HepG2 (cell line): ENCODE data around the gene ADM5. TPM values are rescaled to one million over a fixed set of nuclear protein-coding genes. Genes with fewer than 3 reads are reported as not detected.

Experiments used
- ATAC-seq: fragments of 200-7000 bp; cut with Tn5 transposase; 3 replicates; pipeline ENCODE4 v1.9.1; 2020; ENCODE audit warnings: mild to moderate bottlenecking, moderate library complexity
- BruUV-seq: library from RNA; stranded (reverse); fragments of 400-500 nt; replicated peaks from 2 replicates; lab custom pipeline; 2021; lab: Mats Ljungman, UMichigan
- CTCF ChIA-PET: fragments of 300-600 bp; formaldehyde crosslinking; extraction: SDS; loops from one replicate; lab custom pipeline; 2021; ENCODE audit warnings: low total read pairs, inconsistent platforms, low intra/inter-chr PET ratio; lab: Yijun Ruan, JAX
- POLR2A ChIA-PET: fragments of 350-600 bp; sonication (Branson Sonifier 250); formaldehyde crosslinking; loops from one replicate; lab custom pipeline; 2020; ENCODE audit warnings: antibody characterized with exemption, inconsistent platforms; lab: Yijun Ruan, JAX
- DNase-seq: peaks from one replicate; pipeline ENCODE4 v3.0.0-alpha.2; 2015; ENCODE audit warnings: low spot score
- FAIRE-seq: peaks from 3 replicates; lab custom pipeline; 2011; peaks lifted over from hg19 to GRCh38; lab: Jason Lieb, UNC
- H2AFZ ChIP-seq: one replicate; pipeline ENCODE4 v1.6.1; 2011; ENCODE audit warnings: low read length, inconsistent platforms
- H3K27ac ChIP-seq: fragments of 300-600 bp; 3 replicates; pipeline ENCODE4 v1.8.0; 2011; ENCODE audit warnings: mixed run types, mild to moderate bottlenecking, mixed read lengths, low read length, inconsistent platforms; ENCODE audit not compliant: insufficient read depth; ENCODE audit errors: extremely low read length
- H3K27me3 ChIP-seq, 2 experiments: fragments of 200-600 bp in 1 of 2; 2 replicates in 1 of 2; 3 replicates in 1 of 2; pipeline versions ENCODE4 v1.6.0 to v1.8.0; 2011; ENCODE audit warnings: low read length in 2 of 2, mild to moderate bottlenecking in 2 of 2, moderate library complexity in 2 of 2, inconsistent platforms in 1 of 2; ENCODE audit not compliant: insufficient read depth in 2 of 2, control insufficient read depth in 1 of 2
- H3K36me3 ChIP-seq, 2 experiments: fragments of 200-600 bp in 1 of 2; replicated peaks in 1 of 2; 2 replicates in 1 of 2; 3 replicates in 1 of 2; pipeline versions ENCODE4 v1.5.1 to v1.8.0; 2011; ENCODE audit warnings: low read length in 2 of 2, inconsistent platforms in 1 of 2; ENCODE audit not compliant: insufficient read depth in 2 of 2, control insufficient read depth in 1 of 2
- H3K4me1 ChIP-seq: 2 replicates; pipeline ENCODE4 v1.5.1; 2012; ENCODE audit warnings: low read length, inconsistent platforms; ENCODE audit not compliant: insufficient read depth
- H3K4me2 ChIP-seq: 2 replicates; pipeline ENCODE4 v1.6.0; 2011; ENCODE audit warnings: low read depth, low read length, inconsistent platforms
- H3K4me3 ChIP-seq, 3 experiments: fragments of 200-600 bp in 1 of 3; sonication (generic), shearing (Covaris generic) in 1 of 3; replicated peaks in 1 of 3; 2 replicates each; pipeline ENCODE4 v1.5.1; 2011 to 2016; ENCODE audit warnings: low read length in 3 of 3, inconsistent platforms in 2 of 3, low read depth in 2 of 3, mild to moderate bottlenecking in 2 of 3, control low read depth in 1 of 3, mixed read lengths in 1 of 3; ENCODE audit not compliant: insufficient read depth in 1 of 3
- H3K79me2 ChIP-seq: one replicate; pipeline ENCODE4 v1.6.1; 2011; ENCODE audit warnings: low read length, inconsistent platforms; ENCODE audit not compliant: insufficient read depth
- H3K9ac ChIP-seq: 2 replicates; pipeline ENCODE4 v1.6.0; 2011; ENCODE audit warnings: mild to moderate bottlenecking, low read depth, low read length, inconsistent platforms; ENCODE audit not compliant: insufficient read depth
- H3K9me3 ChIP-seq: 2 replicates; pipeline ENCODE4 v1.5.1; 2012; ENCODE audit warnings: mild to moderate bottlenecking, low read length
- H4K20me1 ChIP-seq: 2 replicates; pipeline ENCODE4 v1.6.0; 2011; ENCODE audit warnings: inconsistent platforms, mild to moderate bottlenecking, low read length, moderate library complexity; ENCODE audit not compliant: insufficient read depth
- ATF7-NPFF ChIP-seq: sonication (generic); formaldehyde crosslinking; IDR thresholded peaks from 2 replicates; pipeline ENCODE4 v1.8.1; 2023; ENCODE audit warnings: mild to moderate bottlenecking, low read depth, missing genetic modification reagents, moderate library complexity
- ETV6 ChIP-seq: sonication (generic); formaldehyde crosslinking; conservative IDR thresholded peaks from 2 replicates; pipeline ENCODE4 v1.4.0; 2020; ENCODE audit warnings: missing genetic modification reagents
- GABPA ChIP-seq, 2 experiments: IDR thresholded peaks; 2 replicates each; pipeline ENCODE4 v1.6.1; 2011 to 2016; ENCODE audit warnings: low read depth in 2 of 2, low read length in 1 of 2, missing biosample characterization in 1 of 2, missing genetic modification characterization in 1 of 2
- GABPB1 ChIP-seq: IDR thresholded peaks from 2 replicates; pipeline ENCODE4 v1.6.1; 2016; ENCODE audit warnings: mild to moderate bottlenecking, missing genetic modification reagents, moderate library complexity, missing compliant biosample characterization
- HES4 ChIP-seq: sonication (generic); formaldehyde crosslinking; IDR thresholded peaks from 2 replicates; pipeline ENCODE4 v1.9.0; 2021; ENCODE audit warnings: mild to moderate bottlenecking, missing genetic modification reagents, borderline replicate concordance
- NFE2 ChIP-seq: sonication (generic); formaldehyde crosslinking; IDR thresholded peaks from 2 replicates; pipeline ENCODE4 v1.4.0; 2020; ENCODE audit warnings: missing genetic modification reagents
- NFYB ChIP-seq: sonication (generic); formaldehyde crosslinking; IDR thresholded peaks from 2 replicates; pipeline ENCODE4 v1.4.0; 2020; ENCODE audit warnings: missing genetic modification reagents
- NR2C2 ChIP-seq: sonication (generic); formaldehyde crosslinking; IDR thresholded peaks from 2 replicates; pipeline ENCODE4 v1.4.0; 2020; ENCODE audit warnings: missing genetic modification reagents, mild to moderate bottlenecking, moderate library complexity, borderline replicate concordance
- ZNF121 ChIP-seq: sonication (generic); formaldehyde crosslinking; IDR thresholded peaks from 2 replicates; pipeline ENCODE4 v1.5.0; 2020; ENCODE audit warnings: mild to moderate bottlenecking, missing genetic modification reagents
- ZNF124 ChIP-seq: sonication (generic); formaldehyde crosslinking; IDR thresholded peaks from 2 replicates; pipeline ENCODE4 v1.4.0; 2020; ENCODE audit warnings: missing genetic modification reagents
- ZNF264 ChIP-seq: sonication (generic); formaldehyde crosslinking; IDR thresholded peaks from 2 replicates; pipeline ENCODE4 v1.4.0; 2020; ENCODE audit warnings: missing genetic modification reagents
- ZNF552 ChIP-seq: sonication (generic); formaldehyde crosslinking; IDR thresholded peaks from 2 replicates; pipeline ENCODE4 v1.9.0; 2022; ENCODE audit warnings: missing genetic modification reagents, mild to moderate bottlenecking, borderline replicate concordance
- ZNF563 ChIP-seq: sonication (generic); formaldehyde crosslinking; IDR thresholded peaks from 2 replicates; pipeline ENCODE4 v1.8.0; 2022; ENCODE audit warnings: mild to moderate bottlenecking, moderate library complexity, missing genetic modification reagents
- ZNF747 ChIP-seq: sonication (generic); formaldehyde crosslinking; IDR thresholded peaks from 2 replicates; pipeline ENCODE4 v1.8.1; 2023; ENCODE audit warnings: missing genetic modification reagents, mild to moderate bottlenecking, borderline replicate concordance
- WGBS: methylation state at CpG from one replicate; pipeline ENCODE4 v1.1.6; 2017; ENCODE audit warnings: low lambda C conversion rate; 5-methylcytosine and 5-hydroxymethylcytosine counted together
- in situ Hi-C: cut with HindIII; loops from 2 replicates; pipeline ENCODE4 v1.10.0; 2017; ENCODE audit warnings: low pct_unique_long_range_greater_than_20kb; ENCODE audit not compliant: extremely low pct_ligation_motif_present
- intact Hi-C: fragments of 100-400 bp; cut with micrococcal nuclease; formaldehyde crosslinking; loops from one replicate; pipeline ENCODE4 v1.10.0; 2022; ENCODE audit not compliant: unreplicated experiment
- polyA plus RNA-seq, 8 experiments: library from polyadenylated mRNA; depleted of rRNA in 3 of 8; stranded (reverse) in 7 of 8; unstranded in 1 of 8; fragments of >200 nt; fragmentation: Illumina TruSeq in 4 of 8; extraction: Trizol in 4 of 8; gene quantifications; 2 replicates each; pipeline versions ENCODE4 v1.2.1 to v1.2.3, GENCODE V29; 2011 to 2016; ENCODE audit warnings: low read depth in 4 of 8, missing spikeins in 1 of 8, mixed read lengths in 1 of 8; ENCODE audit not compliant: insufficient read depth in 1 of 8
- total RNA-seq, 5 experiments: library from RNA; depleted of rRNA; stranded (reverse); fragments of >200 nt; fragmentation: Illumina TruSeq; extraction: Trizol; gene quantifications; 2 replicates each; pipeline ENCODE4 v1.2.3, GENCODE V29; 2016; ENCODE audit warnings: low read depth in 1 of 5
- TF ChIP-seq, protein P1 (sequence below): sonication (generic); formaldehyde crosslinking; IDR thresholded peaks from 2 replicates; pipeline ENCODE4 v1.8.0; 2022; ENCODE audit warnings: mild to moderate bottlenecking, missing genetic modification reagents; ENCODE audit not compliant: insufficient replicate concordance
- TF ChIP-seq, protein P2 (sequence below): sonication (generic); formaldehyde crosslinking; IDR thresholded peaks from 2 replicates; pipeline ENCODE4 v1.9.0; 2021; ENCODE audit warnings: missing genetic modification reagents, mild to moderate bottlenecking, borderline replicate concordance

Gene ADM5
- total and polyA plus RNA-seq, 2 of the 13 experiments (the other 11 are each of a cell fraction or from before 2014, with no cell fraction given): 2.7 to 4.1 TPM

DNA sequence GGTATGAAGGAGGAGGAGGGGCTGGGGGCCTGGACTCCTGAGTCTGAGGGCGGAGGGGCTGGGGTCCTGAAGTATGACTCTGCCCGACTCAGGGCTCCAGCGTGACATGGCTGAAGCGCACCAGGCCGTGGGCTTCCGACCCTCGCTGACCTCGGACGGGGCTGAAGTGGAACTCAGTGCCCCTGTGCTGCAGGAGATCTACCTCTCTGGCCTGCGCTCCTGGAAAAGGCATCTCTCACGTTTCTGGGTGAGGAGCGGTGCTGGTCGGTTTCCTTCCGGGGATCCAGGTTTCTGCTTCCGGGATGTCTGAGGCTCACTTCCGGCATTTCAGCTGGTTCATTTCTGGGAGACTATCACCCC is 2.7 kb downstream of the ADM5 start:
- CTCF ChIA-PET: no interaction called here
- H2AFZ ChIP-seq: no peak overlapping the region
- no peaks in the 10 kb centered on the region for H3K4me1 ChIP-seq
- in situ Hi-C loops (no loop called here), intact Hi-C loops (no loop called here)
- H3K27me3 ChIP-seq: no peaks in the 10 kb centered on the region
- H3K4me3 ChIP-seq: no peak overlapping the region
- no peaks in the 10 kb centered on the region for H3K79me2 ChIP-seq
- H3K36me3 ChIP-seq: peaks cover 4 to 10% of the 10 kb centered on the region in 2 experiments; a peak in 3 of 5 replicates
- ATAC-seq: peak; percentile 7
- peak; percentile 47; the same call in 1 of the 2 replicates for TF ChIP-seq NR2C2 (CRISPR knock-in tag)
- TF ChIP-seq HES4 (CRISPR knock-in tag): no peak
- peak; percentile 37; the same call in 1 of the 2 replicates for TF ChIP-seq GABPB1
- no peak for TF ChIP-seq NFE2 (CRISPR knock-in tag)
- no peak for TF ChIP-seq ZNF124 (CRISPR knock-in tag)
- peak; percentile 42 for TF ChIP-seq GABPA (IDR thresholded peaks at IDR 0.05; ENCODE audit: low read depth, low read length)
- TF ChIP-seq GABPA (CRISPR knock-in tag; IDR thresholded peaks at IDR 0.05; ENCODE audit: low read depth): peak; percentile 49; the same call in 1 of the 2 replicates
- no peak for DNase-seq
- H3K9ac ChIP-seq: no peak overlapping the region
- POLR2A ChIA-PET: no interaction called here
- H3K9me3 ChIP-seq: no peaks in the 10 kb centered on the region
- no TSS peak for BruUV-seq
- H3K4me2 ChIP-seq: no peak overlapping the region
- H4K20me1 ChIP-seq: no peaks in the 10 kb centered on the region
- H3K27ac ChIP-seq: no peak overlapping the region
- FAIRE-seq: no peak
- 74% methylated on average over 5 of the region's 16 CpGs for WGBS

DNA sequence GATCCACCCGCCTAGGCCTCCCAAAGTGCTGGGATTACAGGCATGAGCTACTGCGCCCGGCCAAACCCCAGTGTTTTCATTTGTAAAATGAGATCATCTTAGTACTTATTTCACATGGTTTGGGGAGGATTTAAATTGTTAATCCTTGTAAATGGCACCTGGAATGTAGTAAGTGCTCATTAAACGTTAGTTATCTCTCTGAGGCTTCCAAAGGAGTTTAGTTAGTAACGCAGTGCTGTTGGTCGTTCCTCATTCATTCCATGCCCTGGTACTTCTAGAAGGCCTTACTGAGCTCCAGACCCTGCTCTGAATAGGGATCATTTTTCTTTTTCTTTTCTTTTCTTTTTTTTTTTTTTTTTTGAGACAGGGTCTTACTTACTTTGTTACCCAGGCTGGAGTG is 6.7 kb downstream of the ADM5 start:
- no peak for ATAC-seq
- Histone ChIP-seq H3K27ac (no peak overlapping the region), H2AFZ (no peak overlapping the region), H3K36me3 (no peaks in the 10 kb centered on the region), H3K9ac (no peak overlapping the region), H3K9me3 (no peaks in the 10 kb centered on the region), H3K27me3 (peaks cover 0 to 8% of the 10 kb centered on the region in 2 experiments; a peak in 2 of 5 replicates), H4K20me1 (no peaks in the 10 kb centered on the region), H3K4me2 (no peak overlapping the region), H3K79me2 (no peaks in the 10 kb centered on the region), H3K4me1 (no peaks in the 10 kb centered on the region), H3K4me3 (no peak overlapping the region)
- DNase-seq: no peak
- intact Hi-C loops (no loop called here), in situ Hi-C loops (no loop called here)
- no TSS peak for BruUV-seq
- no peak for FAIRE-seq
- ChIA-PET CTCF (no interaction called here), POLR2A (no interaction called here)
- WGBS: 36% methylated on average over 6 of the region's 6 CpGs
- TF ChIP-seq ZNF552 (CRISPR knock-in tag): no peak
- no peak for TF ChIP-seq ZNF124 (CRISPR knock-in tag)
- TF ChIP-seq NFYB (CRISPR knock-in tag): no peak
- TF ChIP-seq ATF7-NPFF (CRISPR knock-in tag): no peak
- TF ChIP-seq ZNF121 (CRISPR knock-in tag): no peak
- no peak for TF ChIP-seq ZNF747
- TF ChIP-seq, protein P1, sequence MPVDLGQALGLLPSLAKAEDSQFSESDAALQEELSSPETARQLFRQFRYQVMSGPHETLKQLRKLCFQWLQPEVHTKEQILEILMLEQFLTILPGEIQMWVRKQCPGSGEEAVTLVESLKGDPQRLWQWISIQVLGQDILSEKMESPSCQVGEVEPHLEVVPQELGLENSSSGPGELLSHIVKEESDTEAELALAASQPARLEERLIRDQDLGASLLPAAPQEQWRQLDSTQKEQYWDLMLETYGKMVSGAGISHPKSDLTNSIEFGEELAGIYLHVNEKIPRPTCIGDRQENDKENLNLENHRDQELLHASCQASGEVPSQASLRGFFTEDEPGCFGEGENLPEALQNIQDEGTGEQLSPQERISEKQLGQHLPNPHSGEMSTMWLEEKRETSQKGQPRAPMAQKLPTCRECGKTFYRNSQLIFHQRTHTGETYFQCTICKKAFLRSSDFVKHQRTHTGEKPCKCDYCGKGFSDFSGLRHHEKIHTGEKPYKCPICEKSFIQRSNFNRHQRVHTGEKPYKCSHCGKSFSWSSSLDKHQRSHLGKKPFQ (CRISPR knock-in tag): no peak
- TF ChIP-seq ZNF264 (CRISPR knock-in tag): no peak
- TF ChIP-seq ETV6 (CRISPR knock-in tag): no peak
- TF ChIP-seq ZNF563 (CRISPR knock-in tag): no peak
- TF ChIP-seq, protein P2, sequence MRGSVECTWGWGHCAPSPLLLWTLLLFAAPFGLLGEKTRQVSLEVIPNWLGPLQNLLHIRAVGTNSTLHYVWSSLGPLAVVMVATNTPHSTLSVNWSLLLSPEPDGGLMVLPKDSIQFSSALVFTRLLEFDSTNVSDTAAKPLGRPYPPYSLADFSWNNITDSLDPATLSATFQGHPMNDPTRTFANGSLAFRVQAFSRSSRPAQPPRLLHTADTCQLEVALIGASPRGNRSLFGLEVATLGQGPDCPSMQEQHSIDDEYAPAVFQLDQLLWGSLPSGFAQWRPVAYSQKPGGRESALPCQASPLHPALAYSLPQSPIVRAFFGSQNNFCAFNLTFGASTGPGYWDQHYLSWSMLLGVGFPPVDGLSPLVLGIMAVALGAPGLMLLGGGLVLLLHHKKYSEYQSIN (CRISPR knock-in tag): no peak
